ENCODE data around the gene GPR21. TPM values are rescaled to one million over a fixed set of nuclear protein-coding genes. Genes with fewer than 3 reads are reported as not detected.
A peak's percentile ranks its signal among the peaks of the same experiment; 100 is the strongest.

Gene GPR21
- total and polyA plus RNA-seq, 12 donors = 0.25 to 0.95 (median 0.61) TPM; not detected in 4

- TF ChIP-seq, protein P1, sequence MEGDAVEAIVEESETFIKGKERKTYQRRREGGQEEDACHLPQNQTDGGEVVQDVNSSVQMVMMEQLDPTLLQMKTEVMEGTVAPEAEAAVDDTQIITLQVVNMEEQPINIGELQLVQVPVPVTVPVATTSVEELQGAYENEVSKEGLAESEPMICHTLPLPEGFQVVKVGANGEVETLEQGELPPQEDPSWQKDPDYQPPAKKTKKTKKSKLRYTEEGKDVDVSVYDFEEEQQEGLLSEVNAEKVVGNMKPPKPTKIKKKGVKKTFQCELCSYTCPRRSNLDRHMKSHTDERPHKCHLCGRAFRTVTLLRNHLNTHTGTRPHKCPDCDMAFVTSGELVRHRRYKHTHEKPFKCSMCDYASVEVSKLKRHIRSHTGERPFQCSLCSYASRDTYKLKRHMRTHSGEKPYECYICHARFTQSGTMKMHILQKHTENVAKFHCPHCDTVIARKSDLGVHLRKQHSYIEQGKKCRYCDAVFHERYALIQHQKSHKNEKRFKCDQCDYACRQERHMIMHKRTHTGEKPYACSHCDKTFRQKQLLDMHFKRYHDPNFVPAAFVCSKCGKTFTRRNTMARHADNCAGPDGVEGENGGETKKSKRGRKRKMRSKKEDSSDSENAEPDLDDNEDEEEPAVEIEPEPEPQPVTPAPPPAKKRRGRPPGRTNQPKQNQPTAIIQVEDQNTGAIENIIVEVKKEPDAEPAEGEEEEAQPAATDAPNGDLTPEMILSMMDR (IDR thresholded peaks at IDR 0.05) = no peak
- Histone ChIP-seq H3K27me3 (no peaks in the 10 kb centered on the region), H3K27ac (peak overlapping the region in 6 of 10 donors; percentile 18 to 58 (median 34)), H3K9me3 (no peaks in the 10 kb centered on the region), H3K4me1 (peaks cover 0 to 63% (median 31%) of the 10 kb centered on the region in 9 donors), H3K4me3 (peak overlapping the region in 6 of 10 donors; percentile 12 to 46 (median 42)), H3K36me3 (peaks cover 0 to 20% (median 0%) of the 10 kb centered on the region in 9 donors)
- DNase-seq (no peak), ATAC-seq (no peak)
- WGBS, 2 donors = 58 to 76% methylated on average over 2 of the region's 2 CpGs
- intact Hi-C loops (cut with DNase I) = loop anchor here in 1 of 10 donors (5.0 kb wide), 1 partner anchor 37 kb away; no protein-coding TSS in a partner anchor
Measured at GRCh38 chr9:123035791-123036190, 2.3 kb downstream of the GPR21 start.

GRCh38 chr9:123036893-123037545 is 3.6 kb downstream of the GPR21 start:
- TF ChIP-seq, protein P1 (IDR thresholded peaks at IDR 0.05) = no peak
- Histone ChIP-seq H3K4me1 (peaks cover 0 to 60% (median 33%) of the 10 kb centered on the region in 9 donors), H3K9me3 (no peaks in the 10 kb centered on the region), H3K4me3 (peak overlapping the region in 6 of 10 donors; percentile 12 to 46 (median 34)), H3K36me3 (peaks cover 0 to 21% (median 0%) of the 10 kb centered on the region in 9 donors), H3K27ac (peak overlapping the region in 6 of 10 donors; percentile 18 to 58 (median 34)), H3K27me3 (no peaks in the 10 kb centered on the region)
- 41 to 48% methylated on average over 3 of the region's 3 CpGs for WGBS, 2 donors
- intact Hi-C loops (cut with DNase I) = loop anchor here in 1 of 10 donors (5.0 kb wide), 1 partner anchor 35 kb away; no protein-coding TSS in a partner anchor
- DNase-seq (peak in 1 of 2 donors; percentile 13), ATAC-seq (peak in 7 of 8 donors; percentile 26 to 64 (median 43))

- Histone ChIP-seq H3K27me3 (no peaks in the 10 kb centered on the region), H3K27ac (peak overlapping the region in 4 of 10 donors; percentile 2 to 33 (median 22)), H3K4me1 (peaks cover 0 to 50% (median 33%) of the 10 kb centered on the region in 9 donors), H3K36me3 (peaks cover 0 to 14% (median 0%) of the 10 kb centered on the region in 9 donors), H3K9me3 (peaks cover 0 to 5% (median 0%) of the 10 kb centered on the region in 11 donors), H3K4me3 (no peak overlapping the region)
- DNase-seq = no peak
- TF ChIP-seq, protein P1 (IDR thresholded peaks at IDR 0.05) = no peak
- intact Hi-C loops (cut with DNase I) = loop anchor here in 1 of 10 donors (5.0 kb wide), 1 partner anchor 33 kb away; no protein-coding TSS in a partner anchor
- 69 to 76% methylated on average over 1 of the region's 1 CpG for WGBS, 2 donors
- no peak for ATAC-seq
Measured at GRCh38 chr9:123039617-123040219, 6.3 kb downstream of the GPR21 start.

GRCh38 chr9:123040801-123041200 is 7.3 kb downstream of the GPR21 start:
- WGBS, 2 donors = 79 to 85% methylated on average over 1 of the region's 1 CpG
- TF ChIP-seq, protein P1 (IDR thresholded peaks at IDR 0.05) = no peak
- DNase-seq (no peak), ATAC-seq (no peak)
- H3K27me3 ChIP-seq = no peaks in the 10 kb centered on the region
- H3K4me1 ChIP-seq = peaks cover 0 to 47% (median 29%) of the 10 kb centered on the region in 9 donors
- H3K36me3 ChIP-seq = peaks cover 0 to 7% (median 0%) of the 10 kb centered on the region in 9 donors
- H3K27ac ChIP-seq = no peak overlapping the region
- peaks cover 0 to 5% (median 0%) of the 10 kb centered on the region in 11 donors for H3K9me3 ChIP-seq
- H3K4me3 ChIP-seq = no peak overlapping the region
- intact Hi-C loops (cut with DNase I) = no loop called here

All from heart right ventricle (tissue), 16 donors.